IPS-15b (cell line): Measurements from ENCODE around the gene STARD13.
A peak's percentile ranks its signal among the peaks of the same experiment; 100 is the strongest.

Experiments
- H3K27me3 ChIP-seq: one replicate; pipeline ENCODE4 v1.6.1; 2013; ENCODE audit warnings: low read length; ENCODE audit not compliant: control insufficient read depth, insufficient read depth
- H3K36me3 ChIP-seq: one replicate; pipeline ENCODE4 v1.6.1; 2013; ENCODE audit warnings: low read length; ENCODE audit not compliant: control insufficient read depth, insufficient read depth
- H3K4me1 ChIP-seq: one replicate; pipeline ENCODE4 v1.6.1; 2013; ENCODE audit warnings: mild to moderate bottlenecking, low read length; ENCODE audit not compliant: control insufficient read depth, insufficient read depth
- H3K4me3 ChIP-seq: one replicate; pipeline ENCODE4 v1.5.1; 2013; ENCODE audit warnings: low read depth, low read length
- H3K9ac ChIP-seq: one replicate; pipeline ENCODE4 v1.6.1; 2013; ENCODE audit warnings: low read depth, mild to moderate bottlenecking, low read length
- H3K9me3 ChIP-seq: one replicate; pipeline ENCODE4 v1.6.1; 2013; ENCODE audit warnings: mild to moderate bottlenecking, low read length; ENCODE audit not compliant: control insufficient read depth, insufficient read depth

STARD13 gene

GRCh38 chr13:33303855-33304597 lies 18.5 kb upstream of the STARD13 start:
- Histone ChIP-seq H3K9me3 (no peaks in the 10 kb centered on the region), H3K36me3 (no peaks in the 10 kb centered on the region), H3K9ac (no peak overlapping the region), H3K4me3 (no peak overlapping the region), H3K4me1 (no peaks in the 10 kb centered on the region), H3K27me3 (no peaks in the 10 kb centered on the region)

GRCh38 chr13:33299626-33300025 lies 14.1 kb upstream of the STARD13 start:
- Histone ChIP-seq H3K9ac (no peak overlapping the region), H3K4me3 (no peak overlapping the region), H3K27me3 (no peaks in the 10 kb centered on the region), H3K9me3 (no peaks in the 10 kb centered on the region), H3K4me1 (no peaks in the 10 kb centered on the region), H3K36me3 (no peaks in the 10 kb centered on the region)

- Histone ChIP-seq H3K27me3 (no peaks in the 10 kb centered on the region), H3K9ac (no peak overlapping the region), H3K36me3 (no peaks in the 10 kb centered on the region), H3K9me3 (no peaks in the 10 kb centered on the region), H3K4me1 (no peaks in the 10 kb centered on the region), H3K4me3 (no peak overlapping the region)
Measured at GRCh38 chr13:33296793-33297425, 11.4 kb upstream of the STARD13 start.

- Histone ChIP-seq H3K27me3 (no peaks in the 10 kb centered on the region), H3K4me1 (no peaks in the 10 kb centered on the region), H3K9ac (no peak overlapping the region), H3K9me3 (no peaks in the 10 kb centered on the region), H3K36me3 (no peaks in the 10 kb centered on the region), H3K4me3 (no peak overlapping the region)
Measured at GRCh38 chr13:33292712-33293111, 7.2 kb upstream of the STARD13 start.

- H3K4me3 ChIP-seq: no peak overlapping the region
- no peak overlapping the region for H3K9ac ChIP-seq
- H3K36me3 ChIP-seq: no peaks in the 10 kb centered on the region
- H3K9me3 ChIP-seq: no peaks in the 10 kb centered on the region
- no peaks in the 10 kb centered on the region for H3K4me1 ChIP-seq
- no peaks in the 10 kb centered on the region for H3K27me3 ChIP-seq
Measured at GRCh38 chr13:33290421-33290965, 4.9 kb upstream of the STARD13 start.

- no peak overlapping the region for H3K4me3 ChIP-seq
- no peak overlapping the region for H3K9ac ChIP-seq
- no peaks in the 10 kb centered on the region for H3K27me3 ChIP-seq
- H3K9me3 ChIP-seq: no peaks in the 10 kb centered on the region
- H3K4me1 ChIP-seq: peaks cover 4% of the 10 kb centered on the region
- no peaks in the 10 kb centered on the region for H3K36me3 ChIP-seq
Measured at GRCh38 chr13:33289966-33290365, 4.4 kb upstream of the STARD13 start.

- Histone ChIP-seq H3K9me3 (no peaks in the 10 kb centered on the region), H3K27me3 (no peaks in the 10 kb centered on the region)
Measured at GRCh38 chr13:33287142-33287882, 1.8 kb upstream of the STARD13 start.

GRCh38 chr13:33286128-33286527 lies 573 bp upstream of the STARD13 start:
- H3K36me3 ChIP-seq: no peaks in the 10 kb centered on the region
- peak overlapping the region; percentile 3 for H3K4me3 ChIP-seq
- peak overlapping the region; percentile 13 for H3K9ac ChIP-seq
- no peaks in the 10 kb centered on the region for H3K9me3 ChIP-seq
- peaks cover 5% of the 10 kb centered on the region for H3K4me1 ChIP-seq
- H3K27me3 ChIP-seq: no peaks in the 10 kb centered on the region

More at GRCh38 chr13:33287142-33287882, 1.8 kb upstream of the STARD13 start:
- Histone ChIP-seq H3K4me3 (no peak overlapping the region), H3K4me1 (peaks cover 5% of the 10 kb centered on the region), H3K36me3 (no peaks in the 10 kb centered on the region), H3K9ac (no peak overlapping the region)

GRCh38 chr13:33284916-33285315 lies 639 bp downstream of the STARD13 start:
- Histone ChIP-seq H3K27me3 (no peaks in the 10 kb centered on the region), H3K9ac (peak overlapping the region; percentile 13), H3K9me3 (no peaks in the 10 kb centered on the region), H3K4me1 (peaks cover 5% of the 10 kb centered on the region), H3K36me3 (no peaks in the 10 kb centered on the region), H3K4me3 (peak overlapping the region; percentile 54)

DNA sequence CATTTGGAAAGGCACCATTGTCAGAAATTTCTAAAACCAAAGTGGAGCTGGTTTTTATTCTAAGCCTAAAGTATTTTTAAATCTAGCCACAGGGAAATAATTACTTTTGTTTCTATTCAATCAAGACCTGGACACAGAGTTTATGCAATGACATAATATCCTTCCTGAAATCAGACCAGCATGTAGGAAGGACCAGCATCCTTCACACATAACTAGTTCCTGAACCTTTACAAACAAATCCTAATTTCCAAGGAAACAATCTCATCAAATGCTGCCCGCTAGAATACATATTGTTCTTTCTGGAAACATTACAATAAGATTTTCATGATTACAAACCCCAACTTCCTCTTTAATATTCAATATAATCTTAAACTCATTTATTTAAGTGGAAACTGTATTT lies 1.5 kb downstream of the STARD13 start:
- Histone ChIP-seq H3K9ac (no peak overlapping the region), H3K36me3 (no peaks in the 10 kb centered on the region), H3K4me3 (no peak overlapping the region), H3K27me3 (no peaks in the 10 kb centered on the region), H3K4me1 (peaks cover 5% of the 10 kb centered on the region), H3K9me3 (no peaks in the 10 kb centered on the region)

DNA sequence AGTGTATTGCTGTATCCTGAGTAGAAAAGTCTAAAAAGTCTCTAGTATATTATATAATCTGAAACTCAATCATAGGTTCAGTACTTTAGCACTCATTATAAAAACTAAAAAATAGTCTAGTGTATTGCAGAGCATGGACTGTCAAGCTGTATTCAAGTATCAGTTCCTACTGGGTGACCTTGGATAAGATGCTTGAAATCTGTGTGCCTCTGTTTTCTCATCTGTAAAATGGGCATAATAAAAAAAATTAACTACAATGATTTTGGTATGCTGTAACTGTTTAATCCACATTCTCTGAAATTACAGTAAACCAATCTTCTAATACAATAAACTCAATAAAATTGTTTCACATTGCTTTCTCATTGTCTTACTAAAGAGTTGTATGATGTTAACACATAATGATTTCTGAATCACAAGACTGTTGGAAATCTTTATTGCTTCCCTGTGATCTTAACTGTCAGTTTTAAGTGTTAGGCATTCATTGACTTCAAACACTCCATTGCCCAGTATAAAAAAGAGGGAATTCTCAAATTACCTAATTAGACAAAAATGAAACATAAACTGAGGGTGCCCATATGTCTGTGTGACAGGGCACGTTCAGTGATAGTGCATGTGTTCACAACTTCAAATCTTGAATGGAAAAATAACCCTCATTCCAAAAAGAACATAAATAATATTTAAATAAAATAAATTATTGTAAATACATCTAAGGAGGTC lies 2.2 kb downstream of the STARD13 start:
- no peaks in the 10 kb centered on the region for H3K27me3 ChIP-seq
- no peaks in the 10 kb centered on the region for H3K36me3 ChIP-seq
- H3K9me3 ChIP-seq: no peaks in the 10 kb centered on the region
- no peak overlapping the region for H3K9ac ChIP-seq
- peaks cover 5% of the 10 kb centered on the region for H3K4me1 ChIP-seq
- H3K4me3 ChIP-seq: no peak overlapping the region
